Prostate gland (tissue), 2 donors: ENCODE data around the gene PMFBP1. TPM values are rescaled to one million over a fixed set of nuclear protein-coding genes. Genes with fewer than 3 reads are reported as not detected.

Experiments
- DNase-seq: peaks from one replicate; pipeline ENCODE4 v3.0.0-alpha.2; 2019; ENCODE audit warnings: low spot score
- H3K27ac ChIP-seq, 2 donors: fragments of 200-600 bp; sonication (generic); 2 replicates each; pipeline ENCODE4 v1.5.1; 2017 to 2019
- H3K27me3 ChIP-seq: fragments of 200-600 bp; sonication (generic); replicated peaks from 2 replicates; pipeline ENCODE4 v1.5.1; 2019; ENCODE audit not compliant: insufficient read depth
- H3K36me3 ChIP-seq, 2 donors: fragments of 200-600 bp; sonication (generic); 1 replicate in 1 of 2; 2 replicates in 1 of 2; pipeline versions ENCODE4 v1.5.1 to v1.8.1; 2017 to 2019
- H3K4me1 ChIP-seq: fragments of 200-600 bp; sonication (generic); replicated peaks from 2 replicates; pipeline ENCODE4 v1.5.1; 2019
- H3K4me3 ChIP-seq, 2 donors: fragments of 200-600 bp; sonication (generic); 2 replicates each; pipeline ENCODE4 v1.5.1; 2017 to 2019
- H3K9me3 ChIP-seq: fragments of 200-600 bp; sonication (generic); 2 replicates; pipeline ENCODE4 v1.5.1; 2017
- POLR2A ChIP-seq: fragments of 450-650 bp; IDR thresholded peaks from one replicate; pipeline ENCODE4 v1.6.1; 2016; ENCODE audit warnings: antibody characterized with exemption, mild to moderate bottlenecking
- POLR2AphosphoS5 ChIP-seq: sonication (generic); formaldehyde crosslinking; IDR thresholded peaks from one replicate; pipeline ENCODE4 v1.6.1; 2017; ENCODE audit warnings: antibody characterized with exemption
- WGBS: methylation state at CpG from one replicate; pipeline ENCODE4 v1.1.5; 2018; 5-methylcytosine and 5-hydroxymethylcytosine counted together
- intact Hi-C: fragments of 100-400 bp; cut with DNase I; formaldehyde crosslinking; loops from one replicate; pipeline ENCODE4 v1.14.2; 2022
- total RNA-seq, 2 donors: library from RNA; depleted of rRNA; stranded (reverse); fragments of >200 nt; gene quantifications; one replicate each; pipeline ENCODE4 v1.1.0, GENCODE V29; 2016
- TF ChIP-seq, protein P1 (sequence below), 4 experiments: fragments of 200-600 bp in 2 of 4; fragments of 450-650 bp in 2 of 4; sonication (generic) in 2 of 4; IDR thresholded peaks; 1 replicate in 3 of 4; 2 replicates in 1 of 4; pipeline ENCODE4 v1.5.1; 2016 to 2019; ENCODE audit warnings: antibody characterized with exemption in 4 of 4, mild to moderate bottlenecking in 2 of 4, moderate library complexity in 2 of 4

The PMFBP1 gene
- total RNA-seq, 2 donors from 2014 or later = 1.7 to 5.2 TPM

DNA sequence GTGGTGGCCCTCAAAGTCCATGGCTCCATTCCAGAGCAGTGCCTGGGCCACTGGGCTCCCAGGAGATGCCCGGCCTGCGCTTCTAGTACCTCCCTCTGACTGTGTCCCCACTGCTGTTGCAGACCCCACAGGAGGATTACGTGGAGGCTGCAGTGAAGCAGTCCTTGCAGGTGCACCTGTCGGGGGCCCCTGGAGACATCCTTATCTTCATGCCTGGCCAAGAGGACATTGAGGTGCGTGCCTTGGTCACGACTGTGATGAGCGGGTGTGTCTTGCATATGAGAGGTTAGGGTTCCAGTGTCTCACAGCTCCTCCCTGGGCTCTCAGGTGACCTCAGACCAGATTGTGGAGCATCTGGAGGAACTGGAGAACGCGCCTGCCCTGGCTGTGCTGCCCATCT lies 67.0 kb downstream of the PMFBP1 start:
- intact Hi-C loops = no loop called here
- Histone ChIP-seq H3K27me3 (no peaks in the 10 kb centered on the region), H3K27ac (no peak overlapping the region), H3K9me3 (no peaks in the 10 kb centered on the region), H3K4me3 (no peak overlapping the region), H3K4me1 (no peaks in the 10 kb centered on the region), H3K36me3 (peaks cover 64 to 82% of the 10 kb centered on the region in 2 donors)
- TF ChIP-seq, protein P1, sequence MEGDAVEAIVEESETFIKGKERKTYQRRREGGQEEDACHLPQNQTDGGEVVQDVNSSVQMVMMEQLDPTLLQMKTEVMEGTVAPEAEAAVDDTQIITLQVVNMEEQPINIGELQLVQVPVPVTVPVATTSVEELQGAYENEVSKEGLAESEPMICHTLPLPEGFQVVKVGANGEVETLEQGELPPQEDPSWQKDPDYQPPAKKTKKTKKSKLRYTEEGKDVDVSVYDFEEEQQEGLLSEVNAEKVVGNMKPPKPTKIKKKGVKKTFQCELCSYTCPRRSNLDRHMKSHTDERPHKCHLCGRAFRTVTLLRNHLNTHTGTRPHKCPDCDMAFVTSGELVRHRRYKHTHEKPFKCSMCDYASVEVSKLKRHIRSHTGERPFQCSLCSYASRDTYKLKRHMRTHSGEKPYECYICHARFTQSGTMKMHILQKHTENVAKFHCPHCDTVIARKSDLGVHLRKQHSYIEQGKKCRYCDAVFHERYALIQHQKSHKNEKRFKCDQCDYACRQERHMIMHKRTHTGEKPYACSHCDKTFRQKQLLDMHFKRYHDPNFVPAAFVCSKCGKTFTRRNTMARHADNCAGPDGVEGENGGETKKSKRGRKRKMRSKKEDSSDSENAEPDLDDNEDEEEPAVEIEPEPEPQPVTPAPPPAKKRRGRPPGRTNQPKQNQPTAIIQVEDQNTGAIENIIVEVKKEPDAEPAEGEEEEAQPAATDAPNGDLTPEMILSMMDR (IDR thresholded peaks at IDR 0.05) = no peak
- TF ChIP-seq POLR2AphosphoS5 (no peak), POLR2A (no peak)
- DNase-seq = no peak
- 99% methylated on average over 7 of the region's 9 CpGs for WGBS

DNA sequence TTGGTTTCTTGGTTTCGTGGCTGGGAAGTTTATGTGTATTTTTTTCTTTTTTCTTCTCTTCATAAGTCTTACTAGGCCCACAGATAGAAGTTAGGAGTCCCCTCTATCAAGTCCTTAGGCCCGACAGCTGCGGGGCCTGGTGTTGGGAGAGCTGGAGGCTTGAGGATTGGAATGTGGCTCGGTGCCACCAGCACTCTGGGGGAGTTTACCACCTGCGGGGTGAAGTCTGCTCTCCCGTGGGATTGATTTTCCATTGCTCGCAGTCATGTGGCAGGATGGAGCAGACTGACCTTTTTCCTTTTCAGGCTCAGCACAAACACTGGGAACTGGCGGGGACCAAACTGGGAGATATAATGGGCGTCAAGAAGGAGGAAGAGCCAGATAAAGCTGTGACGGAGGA lies 70.8 kb downstream of the PMFBP1 start:
- Histone ChIP-seq H3K36me3 (peaks cover 47 to 64% of the 10 kb centered on the region in 2 donors), H3K9me3 (no peaks in the 10 kb centered on the region), H3K27me3 (no peaks in the 10 kb centered on the region), H3K27ac (no peak overlapping the region), H3K4me3 (no peak overlapping the region), H3K4me1 (no peaks in the 10 kb centered on the region)
- no peak for DNase-seq
- intact Hi-C loops = no loop called here
- 83% methylated on average over 10 of the region's 10 CpGs for WGBS
- no peak for TF ChIP-seq POLR2A
- no peak for TF ChIP-seq POLR2AphosphoS5
- TF ChIP-seq, protein P1 (IDR thresholded peaks at IDR 0.05) = no peak

DNA sequence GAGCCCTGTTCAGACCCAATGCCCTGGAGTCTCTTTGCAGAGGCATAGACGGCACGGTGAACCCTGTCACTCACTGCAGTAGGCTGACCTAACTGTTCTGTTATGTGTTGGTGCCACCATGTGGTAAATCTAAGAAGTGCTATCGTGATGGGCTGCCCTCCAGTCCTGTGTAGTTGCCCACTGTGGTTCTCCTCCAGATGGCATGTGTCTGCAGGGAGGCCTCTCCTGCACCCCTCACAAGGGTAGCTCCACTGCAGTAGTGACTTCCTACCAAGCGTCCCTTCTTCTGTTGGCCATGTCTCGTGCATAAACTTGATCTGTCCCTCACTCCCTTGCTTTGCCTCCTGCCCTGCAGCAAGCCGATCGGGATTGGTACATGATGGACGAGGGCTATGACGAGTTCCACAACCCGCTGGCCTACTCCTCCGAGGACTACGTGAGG lies 72.6 kb downstream of the PMFBP1 start:
- Histone ChIP-seq H3K4me1 (peaks cover 8% of the 10 kb centered on the region), H3K9me3 (no peaks in the 10 kb centered on the region), H3K27me3 (no peaks in the 10 kb centered on the region), H3K4me3 (no peak overlapping the region), H3K36me3 (peaks cover 36 to 46% of the 10 kb centered on the region in 2 donors), H3K27ac (no peak overlapping the region)
- 73% methylated on average over 12 of the region's 12 CpGs for WGBS
- no peak for DNase-seq
- intact Hi-C loops = loop anchor here (10.0 kb wide), 1 partner anchor 295 kb away; the partner anchor contains the start of gene AP1G1
- TF ChIP-seq POLR2AphosphoS5 (no peak), POLR2A (no peak)
- TF ChIP-seq, protein P1 (IDR thresholded peaks at IDR 0.05) = peak in 2 of 4 experiments; percentile 39 to 49

DNA sequence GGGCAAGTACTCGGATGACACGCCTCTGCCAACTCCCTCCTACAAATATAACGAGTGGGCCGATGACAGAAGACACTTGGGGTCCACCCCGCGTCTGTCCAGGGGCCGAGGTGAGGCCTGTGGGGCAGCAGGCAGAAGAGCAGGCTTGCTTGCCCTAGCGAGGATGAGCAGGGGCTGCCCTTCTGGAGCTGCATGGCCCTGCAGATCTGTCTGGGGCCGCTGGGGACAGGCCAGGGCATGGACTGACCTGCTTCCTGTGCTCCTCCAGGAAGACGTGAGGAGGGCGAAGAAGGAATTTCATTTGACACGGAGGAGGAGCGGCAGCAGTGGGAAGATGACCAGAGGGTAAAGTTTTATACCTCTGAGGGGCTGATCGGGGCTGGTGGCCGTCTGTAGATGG lies 73.0 kb downstream of the PMFBP1 start:
- H3K27me3 ChIP-seq = no peaks in the 10 kb centered on the region
- H3K9me3 ChIP-seq = no peaks in the 10 kb centered on the region
- H3K4me1 ChIP-seq = peaks cover 8% of the 10 kb centered on the region
- TF ChIP-seq POLR2A = no peak
- TF ChIP-seq POLR2AphosphoS5 = no peak
- TF ChIP-seq, protein P1 (IDR thresholded peaks at IDR 0.05) = no peak
- no peak overlapping the region for H3K27ac ChIP-seq
- DNase-seq = no peak
- WGBS = 76% methylated on average over 12 of the region's 15 CpGs
- no peak overlapping the region for H3K4me3 ChIP-seq
- peaks cover 31 to 42% of the 10 kb centered on the region in 2 donors for H3K36me3 ChIP-seq
- intact Hi-C loops = loop anchor here (10.0 kb wide), 1 partner anchor 294 kb away; the partner anchor contains the start of gene AP1G1

DNA sequence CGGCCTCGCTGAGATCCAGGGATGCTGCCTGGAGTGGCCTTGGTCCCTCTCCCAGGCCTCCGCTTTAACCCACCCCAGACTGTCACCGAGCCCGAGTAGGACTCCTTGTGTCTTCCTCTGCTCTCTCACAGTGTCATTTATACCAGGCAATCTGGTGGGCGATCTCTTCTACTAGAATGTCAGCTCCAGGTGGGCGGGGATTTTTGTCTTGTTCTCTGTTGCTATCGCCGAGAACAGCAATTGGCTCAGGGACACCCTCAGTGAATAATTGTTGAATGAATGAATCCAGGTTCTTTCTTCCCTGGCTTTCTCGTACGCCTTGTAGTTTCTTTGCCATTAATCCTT lies 77.7 kb downstream of the PMFBP1 start:
- Histone ChIP-seq H3K36me3 (peaks cover 0 to under 1% of the 10 kb centered on the region in 2 donors), H3K27me3 (no peaks in the 10 kb centered on the region), H3K4me1 (peaks cover 8% of the 10 kb centered on the region), H3K9me3 (no peaks in the 10 kb centered on the region), H3K4me3 (peak overlapping the region; percentile 76 to 78), H3K27ac (peak overlapping the region; percentile 83)
- DNase-seq = no peak
- intact Hi-C loops = loop anchor here (2.0 to 10.0 kb wide), 2 partner anchors 85 to 289 kb away; partner anchors contain the start of genes AP1G1 and DHODH
- TF ChIP-seq, protein P1 (IDR thresholded peaks at IDR 0.05) = no peak
- TF ChIP-seq POLR2A = no peak
- TF ChIP-seq POLR2AphosphoS5 = no peak
- whole genome bisulfite sequencing = 1% methylated on average over 11 of the region's 11 CpGs
